Measurements from ENCODE around the gene CAPG. TPM values are rescaled to one million over a fixed set of nuclear protein-coding genes. Genes with fewer than 3 reads are reported as not detected.

The CAPG gene, protein sequence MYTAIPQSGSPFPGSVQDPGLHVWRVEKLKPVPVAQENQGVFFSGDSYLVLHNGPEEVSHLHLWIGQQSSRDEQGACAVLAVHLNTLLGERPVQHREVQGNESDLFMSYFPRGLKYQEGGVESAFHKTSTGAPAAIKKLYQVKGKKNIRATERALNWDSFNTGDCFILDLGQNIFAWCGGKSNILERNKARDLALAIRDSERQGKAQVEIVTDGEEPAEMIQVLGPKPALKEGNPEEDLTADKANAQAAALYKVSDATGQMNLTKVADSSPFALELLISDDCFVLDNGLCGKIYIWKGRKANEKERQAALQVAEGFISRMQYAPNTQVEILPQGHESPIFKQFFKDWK
- 625 and 657 TPM in 2 replicates for total RNA-seq

DNA sequence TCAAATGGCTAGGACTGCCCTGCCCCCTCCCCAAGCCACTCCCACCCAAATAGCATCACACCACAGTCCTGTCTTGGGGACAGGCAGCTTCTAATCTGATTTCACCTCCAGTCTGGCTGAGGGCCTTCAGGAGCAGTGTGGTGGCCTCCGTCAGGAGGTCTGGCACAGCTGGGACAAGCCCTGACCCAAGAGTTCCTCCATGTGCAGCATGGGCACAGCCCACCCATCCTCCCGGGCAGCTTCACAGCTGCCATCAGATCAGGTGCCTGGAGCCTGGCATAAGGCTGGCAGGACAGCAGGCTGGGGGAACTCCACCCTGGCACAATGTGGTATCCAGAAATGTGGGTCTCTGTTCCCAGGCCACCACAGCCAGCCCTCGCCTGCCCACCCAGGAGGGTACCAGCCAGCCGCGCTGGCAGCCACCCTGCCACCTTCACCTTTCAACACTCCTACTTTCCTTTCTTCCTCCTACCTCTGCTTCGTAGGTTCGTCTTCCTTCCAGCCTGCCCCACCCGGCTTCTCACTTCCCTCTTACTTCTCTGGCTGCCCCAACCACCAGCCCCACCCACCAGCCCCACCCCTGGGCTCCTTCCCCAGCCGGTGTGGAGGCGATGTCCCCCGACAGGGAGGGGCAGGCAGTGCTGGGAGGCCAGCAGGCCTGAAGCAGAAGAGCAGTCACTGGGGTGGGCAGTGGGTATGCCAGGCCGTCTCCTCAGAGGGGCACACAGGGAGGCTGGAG, at the start of gene CAPG:
Gene CAPG, minus strand, starts transcription at position 522 of the 739 bp plus-strand sequence. CDS start 8,221 bp downstream, outside the sequence.

DNA sequence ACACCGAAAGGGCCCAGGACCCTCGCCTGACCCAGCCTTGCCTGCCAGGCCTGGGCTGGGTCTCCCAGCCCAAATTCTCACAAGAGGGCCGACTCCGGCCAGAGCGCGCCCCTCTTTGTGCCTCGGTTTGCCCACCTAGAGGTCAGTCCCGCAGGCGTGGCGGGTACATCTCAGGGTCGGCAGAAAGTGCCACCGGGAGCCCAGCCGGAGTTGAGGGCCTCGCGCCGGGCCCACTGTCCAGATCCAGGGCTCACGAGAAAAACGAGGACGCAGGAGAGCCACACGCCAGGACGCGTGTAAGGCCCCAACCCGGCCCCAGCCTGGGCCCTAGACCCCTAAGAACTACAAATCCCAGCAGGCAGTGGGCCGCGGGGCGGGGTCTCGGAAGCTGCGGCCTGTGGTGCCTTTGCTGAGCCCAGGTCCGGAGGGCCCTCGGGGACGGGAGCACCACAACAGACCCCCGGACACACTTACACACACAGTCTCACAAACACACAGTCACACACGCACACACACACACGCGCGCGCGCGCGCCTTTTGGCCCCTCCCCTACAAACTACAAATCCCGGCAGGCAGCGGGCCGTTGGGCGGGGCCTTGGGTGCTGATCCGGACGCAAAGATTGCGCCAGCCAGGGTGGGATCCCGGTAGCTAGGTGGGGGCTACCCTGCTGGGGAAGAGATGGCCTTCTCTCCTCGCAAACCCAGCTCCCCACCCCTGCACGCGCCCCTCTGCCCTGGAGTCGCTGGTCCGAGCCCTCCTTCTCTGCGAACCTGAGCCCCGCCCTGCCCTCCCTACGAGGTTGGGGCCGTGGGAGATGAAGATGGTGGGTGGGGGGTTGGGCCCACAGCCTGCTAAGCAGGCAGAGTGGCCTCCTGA, 8.2 kb upstream of the CAPG start, which contains the start of gene SH2D6:
Gene SH2D6, plus strand, starts transcription at position 583 of the 877 bp plus-strand sequence. CDS start 10,752 bp downstream, outside the sequence.

DNA sequence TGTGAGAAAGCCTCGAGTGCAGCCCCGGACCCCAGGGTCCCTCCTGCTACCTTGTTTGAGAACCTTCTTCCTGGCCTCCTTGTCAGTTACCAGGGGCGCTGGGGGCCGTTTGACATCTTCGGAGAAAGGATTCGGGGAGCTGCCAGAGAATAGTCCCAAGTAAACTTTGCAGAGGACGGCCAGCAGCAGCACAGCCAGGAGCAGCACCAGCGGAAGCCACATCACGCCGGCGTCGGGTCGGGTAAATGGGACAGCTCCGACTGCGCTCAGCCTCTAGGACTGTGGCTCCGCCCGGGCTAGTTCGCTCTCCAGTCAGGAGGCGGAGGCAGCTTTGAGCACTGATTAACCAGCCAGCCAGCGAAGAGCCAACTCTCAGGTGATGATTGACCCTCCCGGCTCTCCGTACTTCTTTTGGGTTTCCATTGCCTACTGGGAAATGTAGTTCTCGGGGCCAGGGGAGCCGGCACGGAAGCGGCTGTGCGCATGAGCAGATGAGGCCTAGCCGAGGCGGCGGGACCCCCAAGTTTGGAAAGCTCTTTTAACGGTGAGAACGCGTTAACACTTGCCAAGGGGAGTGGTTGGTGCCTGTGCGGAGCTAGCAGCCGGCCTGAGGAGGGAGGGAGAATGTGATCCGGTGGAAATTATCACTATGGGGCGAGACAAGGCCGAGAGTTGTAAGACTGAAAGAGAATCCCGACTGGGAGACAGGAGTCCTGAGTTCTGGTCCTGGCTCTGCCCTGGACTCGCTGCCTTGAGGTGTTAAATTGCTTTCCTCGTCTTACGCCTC, 55.7 kb downstream of the CAPG start, which contains the start of the genes ELMOD3 and RETSAT:
Gene ELMOD3, plus strand, starts transcription at position 484 of the 787 bp plus-strand sequence. CDS start 2,430 bp downstream, outside the sequence.
Gene RETSAT, minus strand, starts transcription at position 243 of the 787 bp plus-strand sequence. Its CDS starts 21 bp downstream, at position 222.

Other genes starting within 250 kb of the CAPG start
- 34.7 and 61.4 TPM in 2 replicates for gene TGOLN2, start 82.4 kb downstream of the CAPG start, total RNA-seq
- gene RETSAT, start 55.8 kb downstream of the CAPG start, total RNA-seq: 104 and 108 TPM in 2 replicates
- 7.7 and 15.6 TPM in 2 replicates for gene ELMOD3, start 55.6 kb downstream of the CAPG start, total RNA-seq
- not detected in 2 replicates for gene SH2D6, start 8.3 kb upstream of the CAPG start, total RNA-seq
- 49.4 and 75.9 TPM in 2 replicates for gene MAT2A, start 128.8 kb upstream of the CAPG start, total RNA-seq
- 27.3 and 35.4 TPM in 2 replicates for gene GGCX, start 151.1 kb upstream of the CAPG start, total RNA-seq
- 36.2 and 42.2 TPM in 2 replicates for gene VAMP8, start 167.2 kb upstream of the CAPG start, total RNA-seq
- gene VAMP5, start 174.1 kb upstream of the CAPG start, total RNA-seq: 4.1 TPM in 1 of 2 replicates, not detected in the other
- gene RNF181, start 185.4 kb upstream of the CAPG start, total RNA-seq: 221 and 249 TPM in 2 replicates
- gene TMEM150A, start 192.3 kb upstream of the CAPG start, total RNA-seq: 10.7 and 12.8 TPM in 2 replicates
- 16.0 and 20.0 TPM in 2 replicates for gene C2orf68, start 201.7 kb upstream of the CAPG start, total RNA-seq
- gene USP39, start 205.8 kb upstream of the CAPG start, total RNA-seq: 32.8 and 36.4 TPM in 2 replicates